Ascending aorta (tissue), 2 donors: ENCODE data around the gene THYN1. TPM values are rescaled to one million over a fixed set of nuclear protein-coding genes. Genes with fewer than 3 reads are reported as not detected.

ENCODE experiments used
- DNase-seq, 2 donors: peaks; one replicate each; pipeline ENCODE4 v3.0.0-alpha.2; 2019; ENCODE audit warnings: low spot score in 2 of 2
- H3K27ac ChIP-seq, 2 donors: fragments of 200-600 bp; sonication (generic); one replicate each; pipeline ENCODE4 v1.5.1; 2016 to 2017; ENCODE audit warnings: mild to moderate bottlenecking in 1 of 2
- H3K27me3 ChIP-seq: fragments of 200-600 bp; sonication (generic); one replicate; pipeline ENCODE4 v1.5.1; 2017
- H3K36me3 ChIP-seq, 2 donors: fragments of 200-600 bp; sonication (generic); one replicate each; pipeline ENCODE4 v1.5.1; 2016
- H3K4me1 ChIP-seq, 2 donors: fragments of 200-600 bp; sonication (generic); one replicate each; pipeline ENCODE4 v1.5.1; 2016 to 2017; ENCODE audit warnings: mild to moderate bottlenecking in 1 of 2
- H3K4me3 ChIP-seq, 2 donors: fragments of 200-600 bp; sonication (generic); one replicate each; pipeline ENCODE4 v1.5.1; 2016 to 2017; ENCODE audit warnings: mild to moderate bottlenecking in 1 of 2
- H3K9me3 ChIP-seq, 2 donors: fragments of 200-600 bp; sonication (generic); one replicate each; pipeline ENCODE4 v1.5.1; 2016
- intact Hi-C: fragments of 100-400 bp; cut with DNase I; formaldehyde crosslinking; loops from one replicate; pipeline ENCODE4 v1.15.1; 2023
- total RNA-seq: library from RNA; depleted of rRNA; stranded (reverse); fragments of >200 nt; gene quantifications from one replicate; pipeline ENCODE4 v1.1.0, GENCODE V29; 2016
- TF ChIP-seq, protein P1 (sequence below), 3 experiments: fragments of 200-600 bp in 2 of 3; fragments of 450-650 bp in 1 of 3; sonication (generic) in 2 of 3; IDR thresholded peaks; one replicate each; pipeline ENCODE4 v1.5.1; 2016 to 2019; ENCODE audit warnings: antibody characterized with exemption in 3 of 3, mild to moderate bottlenecking in 1 of 3, moderate library complexity in 1 of 3

Gene THYN1
- total RNA-seq, 1 donor from 2014 or later, result 19.8 TPM

DNA sequence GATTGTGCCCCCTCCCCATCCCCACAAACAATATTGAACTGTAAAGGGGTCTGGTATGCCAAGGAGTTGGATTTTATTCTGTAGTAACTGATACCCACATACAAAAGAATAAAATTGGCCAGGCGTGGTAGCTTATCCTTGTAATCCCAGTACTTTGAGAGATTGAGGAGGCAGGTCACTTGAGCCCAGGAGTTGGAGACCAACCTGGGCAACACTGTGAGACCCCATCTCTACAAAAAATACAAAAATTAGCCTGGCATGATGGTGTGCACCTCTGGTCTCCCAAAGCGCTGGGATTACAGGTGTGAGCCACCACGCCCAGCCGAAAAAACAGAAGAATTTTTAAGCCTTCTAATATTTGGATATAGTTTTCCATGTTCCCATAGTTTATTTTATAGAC lies 18.8 kb upstream of the THYN1 start:
- intact Hi-C loops, result no loop called here
- Histone ChIP-seq H3K27me3 (peaks cover 14% of the 10 kb centered on the region), H3K4me1 (peaks cover 0 to 9% of the 10 kb centered on the region in 2 donors), H3K36me3 (no peaks in the 10 kb centered on the region), H3K27ac (no peak overlapping the region), H3K4me3 (no peak overlapping the region), H3K9me3 (no peaks in the 10 kb centered on the region)
- DNase-seq, result peak in 1 of 2 donors; percentile 2
- TF ChIP-seq, protein P1, sequence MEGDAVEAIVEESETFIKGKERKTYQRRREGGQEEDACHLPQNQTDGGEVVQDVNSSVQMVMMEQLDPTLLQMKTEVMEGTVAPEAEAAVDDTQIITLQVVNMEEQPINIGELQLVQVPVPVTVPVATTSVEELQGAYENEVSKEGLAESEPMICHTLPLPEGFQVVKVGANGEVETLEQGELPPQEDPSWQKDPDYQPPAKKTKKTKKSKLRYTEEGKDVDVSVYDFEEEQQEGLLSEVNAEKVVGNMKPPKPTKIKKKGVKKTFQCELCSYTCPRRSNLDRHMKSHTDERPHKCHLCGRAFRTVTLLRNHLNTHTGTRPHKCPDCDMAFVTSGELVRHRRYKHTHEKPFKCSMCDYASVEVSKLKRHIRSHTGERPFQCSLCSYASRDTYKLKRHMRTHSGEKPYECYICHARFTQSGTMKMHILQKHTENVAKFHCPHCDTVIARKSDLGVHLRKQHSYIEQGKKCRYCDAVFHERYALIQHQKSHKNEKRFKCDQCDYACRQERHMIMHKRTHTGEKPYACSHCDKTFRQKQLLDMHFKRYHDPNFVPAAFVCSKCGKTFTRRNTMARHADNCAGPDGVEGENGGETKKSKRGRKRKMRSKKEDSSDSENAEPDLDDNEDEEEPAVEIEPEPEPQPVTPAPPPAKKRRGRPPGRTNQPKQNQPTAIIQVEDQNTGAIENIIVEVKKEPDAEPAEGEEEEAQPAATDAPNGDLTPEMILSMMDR (IDR thresholded peaks at IDR 0.05), result no peak

DNA sequence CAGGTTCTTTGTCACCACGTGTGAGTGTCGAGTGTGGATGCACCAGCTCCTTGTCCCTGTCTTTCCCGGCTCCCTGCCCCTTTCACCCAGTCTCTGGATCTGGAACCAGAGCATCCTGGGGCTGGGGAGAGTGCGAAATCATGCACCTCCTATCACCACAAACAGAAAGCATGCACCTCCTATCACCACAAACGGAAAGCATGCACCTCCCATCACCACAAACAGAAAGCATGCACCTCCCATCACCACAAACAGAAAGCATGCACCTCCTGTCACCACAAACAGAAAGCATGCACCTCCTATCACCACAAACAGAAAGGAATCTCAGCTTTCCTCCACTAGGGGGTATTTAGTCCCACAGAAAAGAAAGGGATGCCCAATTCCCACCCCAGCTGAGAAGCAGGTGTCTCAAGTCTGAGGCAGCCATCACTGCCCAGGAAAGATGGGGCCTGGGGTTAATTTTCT lies 17.1 kb upstream of the THYN1 start:
- no peaks in the 10 kb centered on the region for H3K9me3 ChIP-seq
- H3K4me1 ChIP-seq, result no peaks in the 10 kb centered on the region
- intact Hi-C loops, result no loop called here
- no peak overlapping the region for H3K4me3 ChIP-seq
- no peaks in the 10 kb centered on the region for H3K36me3 ChIP-seq
- peaks cover 10% of the 10 kb centered on the region for H3K27me3 ChIP-seq
- no peak overlapping the region for H3K27ac ChIP-seq
- TF ChIP-seq, protein P1 (IDR thresholded peaks at IDR 0.05), result no peak
- no peak for DNase-seq

DNA sequence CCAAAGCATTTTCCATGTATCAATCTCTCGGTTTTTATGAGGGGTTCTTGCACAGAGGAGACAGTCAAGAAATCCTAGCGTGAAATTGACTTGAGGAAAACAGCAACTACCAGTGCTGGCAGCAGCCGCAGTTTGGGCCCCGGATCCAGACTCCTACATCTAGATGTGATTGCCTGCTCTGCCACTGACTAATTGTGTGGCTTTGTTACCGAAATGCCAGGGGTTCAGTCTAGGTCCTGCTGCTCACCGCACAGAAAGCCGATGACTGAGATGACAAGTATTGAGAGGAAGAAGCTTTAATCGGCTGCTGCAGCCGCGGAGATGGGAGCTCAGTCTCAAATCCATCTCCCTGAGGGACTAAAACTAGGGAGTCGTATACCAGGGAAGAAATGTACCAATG lies 14.8 kb upstream of the THYN1 start:
- H3K4me3 ChIP-seq, result no peak overlapping the region
- H3K27ac ChIP-seq, result no peak overlapping the region
- no peak for DNase-seq
- H3K9me3 ChIP-seq, result no peaks in the 10 kb centered on the region
- intact Hi-C loops, result no loop called here
- TF ChIP-seq, protein P1 (IDR thresholded peaks at IDR 0.05), result no peak
- H3K36me3 ChIP-seq, result peaks cover 4 to 15% of the 10 kb centered on the region in 2 donors
- H3K27me3 ChIP-seq, result no peaks in the 10 kb centered on the region
- H3K4me1 ChIP-seq, result no peaks in the 10 kb centered on the region

DNA sequence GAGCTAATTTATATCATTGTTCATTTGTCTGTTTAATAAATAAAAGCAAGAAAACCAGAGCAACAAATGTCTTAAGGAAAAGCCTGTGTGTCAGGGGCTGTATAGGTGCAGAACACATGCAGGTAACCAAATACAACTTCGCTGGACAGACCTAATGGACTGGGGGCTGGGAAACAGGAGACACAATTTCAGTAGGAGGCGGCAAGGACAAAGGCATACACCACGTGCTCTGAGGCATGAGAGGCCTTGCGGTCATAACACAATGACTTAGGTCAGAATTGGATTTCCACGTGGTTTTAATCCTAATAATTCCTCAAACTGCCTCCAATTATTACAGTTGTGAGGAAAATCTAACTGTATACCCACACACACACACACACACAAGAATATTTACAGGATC lies 14.3 kb upstream of the THYN1 start:
- DNase-seq, result no peak
- Histone ChIP-seq H3K27ac (no peak overlapping the region), H3K4me1 (no peaks in the 10 kb centered on the region), H3K27me3 (no peaks in the 10 kb centered on the region), H3K36me3 (peaks cover 9 to 20% of the 10 kb centered on the region in 2 donors), H3K4me3 (no peak overlapping the region), H3K9me3 (no peaks in the 10 kb centered on the region)
- intact Hi-C loops, result no loop called here
- TF ChIP-seq, protein P1 (IDR thresholded peaks at IDR 0.05), result no peak

DNA sequence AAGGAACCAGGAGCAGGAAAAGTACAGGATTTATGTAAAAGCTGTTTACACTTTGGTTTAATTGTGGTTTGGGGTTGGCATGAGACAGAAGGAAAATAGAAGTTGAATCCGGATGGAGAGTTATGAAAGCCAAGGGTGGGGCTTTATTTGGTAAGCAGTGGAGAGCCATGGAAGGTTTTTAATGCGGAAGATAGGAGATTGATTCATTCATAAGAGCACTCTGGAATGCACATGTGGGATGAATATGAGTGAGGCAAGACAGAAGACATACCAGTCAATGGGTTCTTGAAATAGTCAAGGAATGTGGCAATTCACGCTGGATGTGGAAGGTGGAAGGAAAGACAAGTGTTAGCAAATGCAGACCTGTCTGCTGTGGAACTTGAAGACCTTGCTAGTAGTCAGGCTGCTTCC lies 13.7 kb upstream of the THYN1 start:
- DNase-seq, result no peak
- Histone ChIP-seq H3K4me3 (no peak overlapping the region), H3K36me3 (peaks cover 15 to 26% of the 10 kb centered on the region in 2 donors), H3K9me3 (no peaks in the 10 kb centered on the region), H3K27ac (no peak overlapping the region), H3K4me1 (no peaks in the 10 kb centered on the region), H3K27me3 (no peaks in the 10 kb centered on the region)
- TF ChIP-seq, protein P1 (IDR thresholded peaks at IDR 0.05), result no peak
- intact Hi-C loops, result no loop called here

DNA sequence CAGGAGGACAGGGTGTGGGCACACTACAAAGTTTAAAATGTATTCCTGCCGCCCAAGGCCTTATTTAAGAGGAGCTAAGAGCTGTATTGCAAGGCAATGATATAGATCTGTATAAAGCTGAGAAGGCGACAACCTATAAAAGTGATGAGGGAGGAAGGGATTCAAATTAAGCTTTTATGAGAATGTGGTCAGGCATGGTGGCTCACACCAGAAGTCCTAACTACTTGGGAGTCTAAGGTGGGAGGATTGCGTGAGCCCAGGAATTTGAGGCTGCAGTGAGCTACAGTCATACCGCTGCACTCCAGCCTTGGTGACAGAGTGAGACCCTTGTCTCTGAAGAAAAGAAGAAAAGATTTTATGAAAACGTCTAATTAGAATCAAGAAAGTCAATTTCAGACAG lies 13.3 kb upstream of the THYN1 start:
- no peak for DNase-seq
- intact Hi-C loops, result no loop called here

More for the DNA sequence above, 13.3 kb upstream of the THYN1 start:
- H3K4me3 ChIP-seq, result no peak overlapping the region
- peaks cover 19 to 30% of the 10 kb centered on the region in 2 donors for H3K36me3 ChIP-seq
- no peaks in the 10 kb centered on the region for H3K4me1 ChIP-seq
- TF ChIP-seq, protein P1 (IDR thresholded peaks at IDR 0.05), result no peak
- H3K27me3 ChIP-seq, result no peaks in the 10 kb centered on the region
- no peak overlapping the region for H3K27ac ChIP-seq
- H3K9me3 ChIP-seq, result no peaks in the 10 kb centered on the region
